Keratinocyte (primary cell): ENCODE measurements around the gene TCP11. TPM values are rescaled to one million over a fixed set of nuclear protein-coding genes. Genes with fewer than 3 reads are reported as not detected.

Experiments
- DNase-seq: peaks from one replicate; pipeline ENCODE4 v3.0.0-alpha.2; 2011; ENCODE audit warnings: low read depth, missing footprints, low spot score
- FAIRE-seq: peaks from 2 replicates; lab custom pipeline; 2011; peaks lifted over from hg19 to GRCh38; lab: Jason Lieb, UNC
- H2AFZ ChIP-seq: 2 replicates; pipeline ENCODE4 v1.6.0; 2012; ENCODE audit warnings: low read length, control low read depth, inconsistent platforms; ENCODE audit not compliant: control insufficient read depth
- H3K27ac ChIP-seq: 2 replicates; pipeline ENCODE4 v1.5.1; 2011; ENCODE audit warnings: low read length; ENCODE audit not compliant: control insufficient read depth, insufficient read depth
- H3K27me3 ChIP-seq: 3 replicates; pipeline ENCODE4 v1.6.0; 2011; ENCODE audit warnings: low read length; ENCODE audit not compliant: control insufficient read depth, insufficient read depth; ENCODE audit errors: extremely low read depth
- H3K36me3 ChIP-seq, 2 experiments: 2 replicates in 1 of 2; 3 replicates in 1 of 2; pipeline ENCODE4 v1.5.1; 2011; ENCODE audit warnings: low read length in 2 of 2, mild to moderate bottlenecking in 1 of 2; ENCODE audit not compliant: control insufficient read depth in 2 of 2, insufficient read depth in 2 of 2; ENCODE audit errors: extremely low read depth in 1 of 2
- H3K4me1 ChIP-seq: 3 replicates; pipeline ENCODE4 v1.5.1; 2011; ENCODE audit warnings: low read length; ENCODE audit not compliant: control insufficient read depth, insufficient read depth; ENCODE audit errors: extremely low read depth
- H3K4me2 ChIP-seq: 3 replicates; pipeline ENCODE4 v1.6.0; 2011; ENCODE audit warnings: low read depth, low read length; ENCODE audit not compliant: control insufficient read depth, insufficient read depth; ENCODE audit errors: extremely low read depth
- H3K4me3 ChIP-seq, 3 experiments: fragments of 200-600 bp in 1 of 3; sonication (generic) in 1 of 3; 2 replicates in 2 of 3; 3 replicates in 1 of 3; pipeline ENCODE4 v1.5.1; 2011 to 2016; ENCODE audit warnings: low read length in 3 of 3, mild to moderate bottlenecking in 3 of 3, control low read depth in 2 of 3, inconsistent platforms in 1 of 3, low read depth in 1 of 3, mixed read lengths in 1 of 3, mixed run types in 1 of 3, moderate library complexity in 1 of 3; ENCODE audit not compliant: control insufficient read depth in 2 of 3, insufficient read depth in 2 of 3; ENCODE audit errors: extremely low read depth in 1 of 3
- H3K79me2 ChIP-seq: 2 replicates; pipeline ENCODE4 v1.6.0; 2012; ENCODE audit warnings: low read length; ENCODE audit not compliant: control insufficient read depth, insufficient read depth
- H3K9ac ChIP-seq: 3 replicates; pipeline ENCODE4 v1.6.0; 2011; ENCODE audit warnings: low read length; ENCODE audit not compliant: control insufficient read depth, insufficient read depth; ENCODE audit errors: extremely low read depth
- H3K9me1 ChIP-seq: 3 replicates; pipeline ENCODE4 v1.6.0; 2011; ENCODE audit warnings: low read length; ENCODE audit not compliant: control insufficient read depth, insufficient read depth; ENCODE audit errors: extremely low read depth
- H3K9me3 ChIP-seq: 2 replicates; pipeline ENCODE4 v1.5.1; 2012; ENCODE audit warnings: low read depth, low read length; ENCODE audit not compliant: control insufficient read depth
- H4K20me1 ChIP-seq: 3 replicates; pipeline ENCODE4 v1.6.0; 2011; ENCODE audit warnings: low read length; ENCODE audit not compliant: control insufficient read depth, insufficient read depth; ENCODE audit errors: extremely low read depth
- EZH2 ChIP-seq: IDR thresholded peaks from one replicate; pipeline ENCODE4 v1.6.1; 2012; ENCODE audit warnings: inconsistent platforms, mild to moderate bottlenecking, low read length, moderate library complexity
- dilution Hi-C: fragments of 300-500 bp; cut with MboI; formaldehyde crosslinking; loops from one replicate; pipeline ENCODE4 v1.7.0; 2020; ENCODE audit warnings: low sequenced_read_pairs; ENCODE audit not compliant: extremely low pct_ligation_motif_present
- polyA plus RNA-seq, 5 experiments: library from polyadenylated mRNA; depleted of rRNA in 3 of 5; stranded (reverse) in 3 of 5; stranded (forward) in 1 of 5; unstranded in 1 of 5; fragments of >200 nt; gene quantifications; 1 replicate in 1 of 5; 2 replicates in 3 of 5; 3 replicates in 1 of 5; pipeline versions ENCODE4 v1.2.1 to v1.2.3, GENCODE V29; 2011 to 2012; ENCODE audit warnings: missing spikeins in 2 of 5, low read depth in 1 of 5, low replicate concordance in 1 of 5
- TF ChIP-seq, protein P1 (sequence below), 3 experiments: IDR thresholded peaks in 1 of 3; conservative IDR thresholded peaks in 1 of 3; optimal IDR thresholded peaks in 1 of 3; 2 replicates in 2 of 3; 3 replicates in 1 of 3; pipeline versions ENCODE3 to v1.5.1; 2011; ENCODE audit warnings: low read length in 3 of 3, mild to moderate bottlenecking in 3 of 3, moderate library complexity in 2 of 3, control low read depth in 1 of 3, inconsistent platforms in 1 of 3; ENCODE audit not compliant: insufficient read depth in 2 of 3; ENCODE audit errors: extremely low read depth in 1 of 3

TCP11 gene
- polyA plus RNA-seq, 1 donor (not counting 4 experiments of a cell fraction or from before 2014, with no cell fraction given) = not detected

DNA sequence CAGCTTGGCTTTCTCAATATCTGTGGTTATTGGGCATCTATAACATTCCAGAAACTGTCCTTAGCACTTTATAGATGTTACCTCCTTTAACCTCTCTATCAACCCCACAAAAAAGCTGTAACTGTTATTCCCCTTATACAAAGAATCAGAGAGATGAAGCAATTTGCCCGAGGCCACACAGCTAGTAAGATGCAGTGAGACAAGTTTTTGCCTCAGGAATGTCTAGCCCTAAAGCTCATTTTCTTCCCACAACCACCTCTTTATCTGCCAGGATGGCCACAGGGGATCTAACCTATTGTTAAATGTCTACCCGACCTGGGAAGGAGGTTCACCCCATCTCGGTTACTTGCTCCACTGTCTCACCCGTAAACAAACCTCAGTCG, 31.9 kb upstream of the TCP11 start:
- no peak for FAIRE-seq
- no peak overlapping the region for H3K4me2 ChIP-seq
- no peaks in the 10 kb centered on the region for H3K36me3 ChIP-seq
- no peak overlapping the region for H3K4me3 ChIP-seq
- peaks cover 2% of the 10 kb centered on the region for H3K9me3 ChIP-seq
- H2AFZ ChIP-seq = no peak overlapping the region
- dilution Hi-C loops = no loop called here
- no peaks in the 10 kb centered on the region for H4K20me1 ChIP-seq
- no peak for DNase-seq
- no peaks in the 10 kb centered on the region for H3K9me1 ChIP-seq
- no peak overlapping the region for H3K9ac ChIP-seq
- peaks cover 6% of the 10 kb centered on the region for H3K4me1 ChIP-seq
- no peak for TF ChIP-seq EZH2
- TF ChIP-seq, protein P1, sequence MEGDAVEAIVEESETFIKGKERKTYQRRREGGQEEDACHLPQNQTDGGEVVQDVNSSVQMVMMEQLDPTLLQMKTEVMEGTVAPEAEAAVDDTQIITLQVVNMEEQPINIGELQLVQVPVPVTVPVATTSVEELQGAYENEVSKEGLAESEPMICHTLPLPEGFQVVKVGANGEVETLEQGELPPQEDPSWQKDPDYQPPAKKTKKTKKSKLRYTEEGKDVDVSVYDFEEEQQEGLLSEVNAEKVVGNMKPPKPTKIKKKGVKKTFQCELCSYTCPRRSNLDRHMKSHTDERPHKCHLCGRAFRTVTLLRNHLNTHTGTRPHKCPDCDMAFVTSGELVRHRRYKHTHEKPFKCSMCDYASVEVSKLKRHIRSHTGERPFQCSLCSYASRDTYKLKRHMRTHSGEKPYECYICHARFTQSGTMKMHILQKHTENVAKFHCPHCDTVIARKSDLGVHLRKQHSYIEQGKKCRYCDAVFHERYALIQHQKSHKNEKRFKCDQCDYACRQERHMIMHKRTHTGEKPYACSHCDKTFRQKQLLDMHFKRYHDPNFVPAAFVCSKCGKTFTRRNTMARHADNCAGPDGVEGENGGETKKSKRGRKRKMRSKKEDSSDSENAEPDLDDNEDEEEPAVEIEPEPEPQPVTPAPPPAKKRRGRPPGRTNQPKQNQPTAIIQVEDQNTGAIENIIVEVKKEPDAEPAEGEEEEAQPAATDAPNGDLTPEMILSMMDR (optimal IDR thresholded peaks at IDR 0.05 in 1 of 3, IDR thresholded peaks at IDR 0.05 in 1 of 3, conservative IDR thresholded peaks at IDR 0.05 in 1 of 3; ENCODE audit: extremely low read depth in 1 of 3, insufficient read depth in 2 of 3, low read length in 3 of 3) = no peak
- H3K27ac ChIP-seq = no peak overlapping the region
- peaks cover 3% of the 10 kb centered on the region for H3K27me3 ChIP-seq
- H3K79me2 ChIP-seq = no peaks in the 10 kb centered on the region

DNA sequence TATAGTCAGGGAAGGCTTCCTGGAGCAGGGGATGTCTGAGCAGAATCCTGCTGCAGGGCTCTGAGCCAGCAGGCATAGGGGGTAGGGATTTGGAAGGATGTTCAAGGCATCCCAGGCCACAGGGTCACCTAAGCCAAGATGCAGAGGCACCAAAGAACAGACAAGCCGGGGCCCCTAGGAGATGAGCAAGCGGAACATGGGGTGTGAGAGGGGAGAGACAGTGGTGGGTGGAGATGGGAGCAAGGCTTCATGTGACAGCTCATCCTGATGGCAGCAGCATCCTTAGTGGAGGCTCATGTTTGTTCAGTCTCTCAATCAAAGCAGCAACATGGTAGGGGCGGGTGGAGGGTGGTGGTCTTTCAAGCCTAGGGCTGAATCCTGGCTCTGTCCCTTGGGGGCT, 29.8 kb upstream of the TCP11 start:
- H3K27me3 ChIP-seq = peaks cover 3% of the 10 kb centered on the region
- H3K4me3 ChIP-seq = no peak overlapping the region
- DNase-seq (no peak), FAIRE-seq (no peak)
- H3K4me1 ChIP-seq = peaks cover 9% of the 10 kb centered on the region
- no peaks in the 10 kb centered on the region for H3K9me1 ChIP-seq
- H3K27ac ChIP-seq = no peak overlapping the region
- no peaks in the 10 kb centered on the region for H3K79me2 ChIP-seq
- H4K20me1 ChIP-seq = no peaks in the 10 kb centered on the region
- dilution Hi-C loops = no loop called here
- peaks cover 2% of the 10 kb centered on the region for H3K9me3 ChIP-seq
- no peak overlapping the region for H3K4me2 ChIP-seq
- no peak overlapping the region for H3K9ac ChIP-seq
- H3K36me3 ChIP-seq = no peaks in the 10 kb centered on the region
- TF ChIP-seq EZH2 = no peak
- TF ChIP-seq, protein P1 (optimal IDR thresholded peaks at IDR 0.05 in 1 of 3, IDR thresholded peaks at IDR 0.05 in 1 of 3, conservative IDR thresholded peaks at IDR 0.05 in 1 of 3; ENCODE audit: extremely low read depth in 1 of 3, insufficient read depth in 2 of 3, low read length in 3 of 3) = no peak
- no peak overlapping the region for H2AFZ ChIP-seq
